Memory B cell (primary cell): ENCODE results near the gene ZNF622.
"Not testable (repeated sequence)": the region's sequence is repeated elsewhere in the genome, so short reads cannot be mapped to it uniquely, and the experiment has no call there.

ENCODE experiments used
- ATAC-seq: fragments of 150-1000 bp; cut with Tn5 transposase; 2 replicates; pipeline ENCODE4 v1.10.0; 2021; ENCODE audit warnings: low read depth, mild to moderate bottlenecking, moderate library complexity
- DNase-seq, 2 donors: peaks; one replicate each; pipeline ENCODE4 v3.0.0; 2022; ENCODE audit warnings: low spot score in 2 of 2
- H3K27ac Mint-ChIP-seq: one replicate; pipeline ENCODE4 v1.8.0; 2022; ENCODE audit warnings: mild to moderate bottlenecking, moderate library complexity, mixed read lengths
- H3K27me3 Mint-ChIP-seq: one replicate; pipeline ENCODE4 v1.8.0; 2022; ENCODE audit warnings: mixed read lengths
- H3K36me3 Mint-ChIP-seq: one replicate; pipeline ENCODE4 v1.8.0; 2022; ENCODE audit warnings: mild to moderate bottlenecking, mixed read lengths
- H3K4me1 Mint-ChIP-seq: one replicate; pipeline ENCODE4 v1.8.0; 2022; ENCODE audit warnings: mixed read lengths
- H3K4me3 Mint-ChIP-seq: one replicate; pipeline ENCODE4 v1.8.0; 2022; ENCODE audit warnings: mild to moderate bottlenecking, moderate library complexity, mixed read lengths
- H3K9me3 Mint-ChIP-seq: one replicate; pipeline ENCODE4 v1.8.0; 2022; ENCODE audit warnings: mixed read lengths

The ZNF622 gene

GRCh38 chr5:16489322-16489791 lies 23.8 kb upstream of the ZNF622 start:
- peak; percentile 35 for ATAC-seq
- no peak overlapping the region for H3K4me3 Mint-ChIP-seq
- peaks cover 2% of the 10 kb centered on the region for H3K27me3 Mint-ChIP-seq
- H3K27ac Mint-ChIP-seq = no peak overlapping the region
- H3K4me1 Mint-ChIP-seq = no peaks in the 10 kb centered on the region
- DNase-seq = no peak
- no peaks in the 10 kb centered on the region for H3K36me3 Mint-ChIP-seq
- no peaks in the 10 kb centered on the region for H3K9me3 Mint-ChIP-seq

- Mint-ChIP-seq H3K27ac (no peak overlapping the region), H3K27me3 (peaks cover 2% of the 10 kb centered on the region), H3K4me3 (no peak overlapping the region), H3K4me1 (no peaks in the 10 kb centered on the region), H3K36me3 (no peaks in the 10 kb centered on the region), H3K9me3 (no peaks in the 10 kb centered on the region)
- DNase-seq (no peak), ATAC-seq (no peak)
Measured at GRCh38 chr5:16487456-16487855, 21.9 kb upstream of the ZNF622 start.

DNA sequence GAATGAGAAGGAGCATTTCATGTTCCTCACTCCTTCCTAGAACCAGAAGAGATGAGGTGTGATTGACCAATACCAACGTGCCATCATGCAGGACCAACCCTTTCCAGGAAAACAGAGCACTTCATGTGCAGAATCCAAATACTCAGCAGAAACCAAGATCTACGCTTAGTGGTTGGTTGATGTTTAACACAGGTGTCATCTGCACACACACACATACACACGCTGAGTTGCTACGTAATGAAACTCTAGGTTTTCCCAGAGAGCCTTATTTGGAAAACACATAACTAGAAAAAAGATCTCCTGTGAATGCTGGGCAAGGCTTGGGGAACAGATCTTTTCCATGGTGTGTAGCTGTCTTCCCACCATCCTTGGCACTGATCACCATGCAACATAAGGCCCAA lies 21.1 kb upstream of the ZNF622 start:
- ATAC-seq = no peak

GRCh38 chr5:16485656-16486055 lies 20.1 kb upstream of the ZNF622 start:
- Mint-ChIP-seq H3K27ac (no peak overlapping the region), H3K9me3 (no peaks in the 10 kb centered on the region), H3K4me1 (no peaks in the 10 kb centered on the region), H3K27me3 (peaks cover 2% of the 10 kb centered on the region), H3K4me3 (no peak overlapping the region), H3K36me3 (no peaks in the 10 kb centered on the region)
- ATAC-seq = no peak
- no peak for DNase-seq

More for the DNA sequence above, 21.1 kb upstream of the ZNF622 start:
- Mint-ChIP-seq H3K4me1 (no peaks in the 10 kb centered on the region), H3K27me3 (peaks cover 2% of the 10 kb centered on the region), H3K9me3 (no peaks in the 10 kb centered on the region), H3K36me3 (no peaks in the 10 kb centered on the region), H3K4me3 (no peak overlapping the region), H3K27ac (no peak overlapping the region)
- no peak for DNase-seq

GRCh38 chr5:16484081-16484480 lies 18.5 kb upstream of the ZNF622 start:
- Mint-ChIP-seq H3K27me3 (peaks cover 2% of the 10 kb centered on the region), H3K36me3 (no peaks in the 10 kb centered on the region)
- ATAC-seq = no peak

DNA sequence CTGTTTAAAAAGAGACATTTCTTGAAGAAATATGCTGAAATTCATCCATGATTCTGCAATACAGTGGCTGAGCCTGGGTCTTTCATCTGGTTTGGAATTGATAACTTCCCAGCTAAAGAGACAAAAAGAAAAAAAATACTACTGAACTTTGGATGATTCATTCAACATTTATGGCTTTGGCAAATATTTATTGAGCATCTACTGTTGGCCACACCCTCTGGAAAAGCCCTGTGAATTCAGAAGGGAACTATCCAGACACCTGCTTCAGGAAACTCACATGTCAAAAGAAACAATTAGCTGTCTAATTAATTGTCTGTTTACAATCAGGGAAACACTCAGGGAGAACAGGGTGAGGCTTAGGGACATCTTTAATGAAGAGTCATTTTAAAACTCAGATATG lies 17.8 kb upstream of the ZNF622 start:
- DNase-seq (no peak), ATAC-seq (no peak)
- Mint-ChIP-seq H3K4me3 (no peak overlapping the region), H3K27ac (no peak overlapping the region), H3K4me1 (no peaks in the 10 kb centered on the region), H3K9me3 (no peaks in the 10 kb centered on the region), H3K27me3 (peaks cover 2% of the 10 kb centered on the region), H3K36me3 (no peaks in the 10 kb centered on the region)

More at GRCh38 chr5:16484081-16484480, 18.5 kb upstream of the ZNF622 start:
- H3K4me3 Mint-ChIP-seq = no peak overlapping the region
- no peak overlapping the region for H3K27ac Mint-ChIP-seq
- no peaks in the 10 kb centered on the region for H3K4me1 Mint-ChIP-seq
- no peak for DNase-seq
- H3K9me3 Mint-ChIP-seq = no peaks in the 10 kb centered on the region

DNA sequence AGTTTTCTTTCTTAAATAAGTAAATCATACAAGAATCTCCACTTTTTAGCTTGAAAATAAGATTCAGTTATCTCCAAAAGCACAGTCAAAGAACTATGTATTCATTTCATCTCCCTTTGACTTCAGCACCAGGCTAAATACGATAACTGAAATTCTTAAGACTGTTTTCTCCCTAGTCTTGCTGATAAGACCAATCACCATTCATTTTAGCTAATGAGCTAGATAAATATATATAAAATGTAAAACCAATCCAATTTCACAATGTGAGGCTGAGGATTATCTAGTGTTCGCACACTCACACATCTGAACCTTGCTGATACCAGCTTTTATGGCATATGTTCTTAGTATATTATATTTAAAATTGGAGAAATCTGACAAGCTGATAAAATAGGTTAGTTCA lies 17.3 kb upstream of the ZNF622 start:
- Mint-ChIP-seq H3K36me3 (no peaks in the 10 kb centered on the region), H3K4me3 (no peak overlapping the region), H3K27me3 (peaks cover 2% of the 10 kb centered on the region), H3K27ac (no peak overlapping the region), H3K9me3 (no peaks in the 10 kb centered on the region), H3K4me1 (no peaks in the 10 kb centered on the region)
- no peak for ATAC-seq
- DNase-seq = no peak

- H3K27ac Mint-ChIP-seq = no peak overlapping the region
- no peak for ATAC-seq
- H3K27me3 Mint-ChIP-seq = no peaks in the 10 kb centered on the region
Measured at GRCh38 chr5:16480821-16481538, 15.4 kb upstream of the ZNF622 start.

DNA sequence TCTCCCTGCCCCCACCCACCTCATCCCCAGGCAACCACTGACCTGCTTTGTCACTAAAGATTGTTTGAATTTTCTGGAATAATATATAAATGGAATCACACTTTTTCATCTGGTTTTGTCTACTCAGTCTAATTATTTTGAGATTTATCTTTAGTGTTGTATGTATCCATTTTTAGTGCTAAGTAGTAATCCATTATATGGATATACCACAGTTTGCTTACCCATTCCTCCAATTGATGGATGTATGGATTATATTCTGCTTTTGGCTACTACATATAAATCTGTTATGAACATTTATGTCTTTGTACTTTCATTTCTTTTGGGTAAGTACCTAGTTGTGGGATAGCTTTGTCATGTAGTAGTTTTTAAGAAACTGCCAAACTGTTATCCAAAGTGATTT lies 14.5 kb upstream of the ZNF622 start:
- no peak overlapping the region for H3K4me3 Mint-ChIP-seq
- H3K36me3 Mint-ChIP-seq = no peaks in the 10 kb centered on the region
- DNase-seq (no peak), ATAC-seq (no peak)
- no peaks in the 10 kb centered on the region for H3K9me3 Mint-ChIP-seq
- no peaks in the 10 kb centered on the region for H3K4me1 Mint-ChIP-seq
- H3K27me3 Mint-ChIP-seq = no peaks in the 10 kb centered on the region
- no peak overlapping the region for H3K27ac Mint-ChIP-seq

More at GRCh38 chr5:16480821-16481538, 15.4 kb upstream of the ZNF622 start:
- DNase-seq = no peak
- no peaks in the 10 kb centered on the region for H3K9me3 Mint-ChIP-seq
- no peaks in the 10 kb centered on the region for H3K36me3 Mint-ChIP-seq
- no peaks in the 10 kb centered on the region for H3K4me1 Mint-ChIP-seq
- no peak overlapping the region for H3K4me3 Mint-ChIP-seq

GRCh38 chr5:16477541-16477940 lies 11.9 kb upstream of the ZNF622 start:
- Mint-ChIP-seq H3K27ac (no peak overlapping the region), H3K4me3 (no peak overlapping the region), H3K27me3 (no peaks in the 10 kb centered on the region), H3K9me3 (no peaks in the 10 kb centered on the region), H3K36me3 (peaks cover 2% of the 10 kb centered on the region), H3K4me1 (no peaks in the 10 kb centered on the region)
- no peak for ATAC-seq
- no peak for DNase-seq

DNA sequence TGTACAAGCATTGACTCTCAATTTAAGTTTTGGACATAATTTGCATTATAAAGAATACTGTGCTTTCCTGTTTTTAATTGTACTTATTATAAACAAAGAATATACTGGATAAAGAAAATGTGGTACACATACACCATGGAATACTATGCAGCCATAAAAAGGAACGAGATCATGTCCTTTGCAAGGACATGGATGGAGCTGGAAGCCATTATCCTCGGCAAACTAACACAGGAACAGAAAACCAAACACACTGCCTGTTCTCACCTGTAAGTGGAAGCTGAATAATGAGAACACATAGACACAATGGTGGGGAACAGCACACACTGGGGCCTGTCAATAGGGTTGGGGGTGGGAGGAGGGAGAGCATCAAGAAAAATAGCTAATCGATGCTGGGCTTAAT lies 10.8 kb upstream of the ZNF622 start:
- not testable (repeated sequence) for H3K4me3 Mint-ChIP-seq, H3K27me3 Mint-ChIP-seq, H3K9me3 Mint-ChIP-seq, H3K4me1 Mint-ChIP-seq, ATAC-seq, H3K27ac Mint-ChIP-seq, DNase-seq, H3K36me3 Mint-ChIP-seq

GRCh38 chr5:16471387-16471786 lies 5.8 kb upstream of the ZNF622 start:
- no peak overlapping the region for H3K27ac Mint-ChIP-seq
- DNase-seq (no peak), ATAC-seq (no peak)

DNA sequence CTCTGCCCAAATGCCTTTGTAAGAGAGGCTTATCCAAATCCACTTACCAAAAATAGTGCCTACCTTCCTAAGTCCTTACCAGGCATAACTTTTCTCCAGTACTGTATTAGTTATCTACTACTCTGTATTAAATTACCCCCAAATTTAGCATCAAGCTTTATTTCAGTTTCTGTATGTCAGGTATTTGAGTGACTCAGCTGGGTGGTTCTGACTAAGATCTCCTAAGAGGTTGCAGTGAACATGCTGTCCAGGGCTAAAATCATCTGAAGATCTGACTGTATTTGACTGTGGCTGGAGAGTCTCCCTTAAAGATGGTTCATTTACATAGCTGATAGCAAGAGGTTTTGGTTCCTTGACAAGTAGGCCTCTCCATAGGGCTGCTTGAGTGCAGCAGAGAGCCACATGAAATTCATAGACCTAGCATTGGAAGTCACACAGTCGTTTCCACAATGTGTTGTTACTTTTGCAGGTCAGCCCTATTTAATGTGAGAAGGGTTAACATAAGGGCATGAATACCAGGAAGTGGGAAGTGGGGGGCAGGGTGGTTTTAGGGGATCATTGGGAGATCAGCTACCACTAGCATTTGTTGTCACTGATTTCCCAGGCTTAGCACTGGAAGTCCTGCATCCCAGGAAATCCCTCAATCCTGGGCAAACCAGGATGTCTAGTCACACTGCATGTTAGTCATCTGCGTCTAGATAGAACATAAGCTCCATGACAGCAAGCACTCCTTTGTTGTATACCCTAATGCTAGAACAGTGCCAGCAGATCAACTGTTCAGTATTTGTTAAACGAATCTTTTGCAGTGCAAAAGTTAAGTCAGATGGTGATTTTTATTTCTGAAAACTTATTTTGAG lies 2.0 kb upstream of the ZNF622 start:
- DNase-seq (no peak), ATAC-seq (no peak)
- Mint-ChIP-seq H3K4me3 (peak overlapping the region; percentile 99), H3K4me1 (peaks cover 44% of the 10 kb centered on the region), H3K9me3 (no peaks in the 10 kb centered on the region), H3K36me3 (peaks cover 8% of the 10 kb centered on the region), H3K27me3 (no peaks in the 10 kb centered on the region), H3K27ac (peak overlapping the region; percentile 97)

More at GRCh38 chr5:16471387-16471786, 5.8 kb upstream of the ZNF622 start:
- Mint-ChIP-seq H3K9me3 (no peaks in the 10 kb centered on the region), H3K4me1 (peaks cover 22% of the 10 kb centered on the region), H3K27me3 (no peaks in the 10 kb centered on the region), H3K4me3 (no peak overlapping the region), H3K36me3 (peaks cover 6% of the 10 kb centered on the region)
